K562 (cell line): ENCODE data around the gene TRAPPC4. TPM values are rescaled to one million over a fixed set of nuclear protein-coding genes. Genes with fewer than 3 reads are reported as not detected.

Experiments used
- ARNT ChIP-seq, 2 experiments: fragments of 450-650 bp; IDR thresholded peaks; 2 replicates each; pipeline ENCODE4 v1.6.1; 2016; ENCODE audit warnings: mild to moderate bottlenecking in 1 of 2
- CAMTA2 ChIP-seq: fragments of 250-450 bp; sonication (Bioruptor Pico); conservative IDR thresholded peaks from 2 replicates; pipeline ENCODE4 v1.5.1; 2022
- ESRRB ChIP-seq: fragments of 250-450 bp; sonication (Bioruptor Pico); IDR thresholded peaks from 2 replicates; pipeline ENCODE4 v1.5.0; 2020; ENCODE audit warnings: mild to moderate bottlenecking, moderate library complexity, borderline replicate concordance
- ETS2 ChIP-seq: IDR thresholded peaks from 2 replicates; pipeline ENCODE4 v1.6.1; 2016; ENCODE audit warnings: borderline replicate concordance, missing genetic modification characterization, mild to moderate bottlenecking, moderate library complexity, missing compliant biosample characterization; ENCODE audit not compliant: poor library complexity, severe bottlenecking
- GTF2E2 ChIP-seq: fragments of 200-800 bp; sonication (Bioruptor generic); IDR thresholded peaks from 2 replicates; pipeline ENCODE4 v1.6.1; 2016; ENCODE audit warnings: missing genetic modification characterization, missing compliant biosample characterization
- HLTF ChIP-seq: fragments of 450-650 bp; IDR thresholded peaks from 2 replicates; pipeline ENCODE4 v1.6.1; 2016
- MYNN ChIP-seq, 2 experiments: sonication (generic); formaldehyde crosslinking in 1 of 2; IDR thresholded peaks; 2 replicates each; pipeline versions ENCODE4 v1.5.0 to v1.6.1; 2016 to 2020; ENCODE audit warnings: antibody characterized with exemption in 1 of 2, missing genetic modification reagents in 1 of 2
- NBN ChIP-seq: fragments of 450-650 bp; IDR thresholded peaks from 2 replicates; pipeline ENCODE4 v1.6.1; 2016; ENCODE audit warnings: low read depth, mild to moderate bottlenecking
- NEUROD1 ChIP-seq: fragments of 150-350 bp; IDR thresholded peaks from 2 replicates; pipeline ENCODE4 v1.6.1; 2014; ENCODE audit warnings: borderline replicate concordance, low read length, low read depth; ENCODE audit not compliant: partially characterized antibody
- RNF2 ChIP-seq: sonication (generic); IDR thresholded peaks from 2 replicates; pipeline ENCODE4 v1.6.1; 2016
- SLC30A9 ChIP-seq: fragments of 250-450 bp; sonication (Bioruptor Pico); IDR thresholded peaks from 2 replicates; pipeline ENCODE4 v1.8.0; 2022; ENCODE audit warnings: mild to moderate bottlenecking, moderate library complexity
- SMAD2 ChIP-seq: fragments of 150-350 bp; IDR thresholded peaks from 2 replicates; pipeline ENCODE4 v1.6.1; 2014; ENCODE audit warnings: low read depth, mild to moderate bottlenecking, low read length
- SMARCA5 ChIP-seq: fragments of 450-650 bp; IDR thresholded peaks from 2 replicates; pipeline ENCODE4 v1.6.1; 2016
- SMARCB1 ChIP-seq: IDR thresholded peaks from 2 replicates; pipeline ENCODE4 v1.6.1; 2011; ENCODE audit warnings: improper control_type of control experiment, low read depth; ENCODE audit not compliant: insufficient read length
- TEAD4 ChIP-seq, 2 experiments: sonication (generic) in 1 of 2; formaldehyde crosslinking in 1 of 2; IDR thresholded peaks; 2 replicates each; pipeline versions ENCODE4 v1.6.1 to v1.8.0; 2012 to 2022; ENCODE audit warnings: borderline replicate concordance in 1 of 2, inconsistent platforms in 1 of 2, low read length in 1 of 2, mild to moderate bottlenecking in 1 of 2, missing genetic modification reagents in 1 of 2
- ZBTB34 ChIP-seq: fragments of 250-450 bp; sonication (Bioruptor Pico); IDR thresholded peaks from 2 replicates; pipeline ENCODE4 v1.8.0; 2021; ENCODE audit warnings: mild to moderate bottlenecking, moderate library complexity
- ZNF165 ChIP-seq: fragments of 250-450 bp; sonication (Bioruptor Pico); IDR thresholded peaks from 2 replicates; pipeline ENCODE4 v1.4.0; 2020; ENCODE audit warnings: borderline replicate concordance
- ZNF175 ChIP-seq: fragments of 200-800 bp; sonication (Bioruptor generic); IDR thresholded peaks from 2 replicates; pipeline ENCODE4 v1.6.1; 2016; ENCODE audit warnings: low read depth, mild to moderate bottlenecking, missing genetic modification characterization, missing compliant biosample characterization
- ZNF449 ChIP-seq: fragments of 250-450 bp; sonication (Bioruptor Pico); IDR thresholded peaks from 2 replicates; pipeline ENCODE4 v1.8.0; 2022; ENCODE audit warnings: moderate library complexity, mild to moderate bottlenecking, inconsistent platforms
- ZNF507 ChIP-seq: conservative IDR thresholded peaks from 2 replicates; pipeline ENCODE4 v1.6.1; 2017; ENCODE audit warnings: missing genetic modification characterization, missing compliant biosample characterization
- polyA plus RNA-seq, 8 experiments: library from polyadenylated mRNA; depleted of rRNA in 4 of 8; stranded (reverse) in 5 of 8; unstranded in 3 of 8; fragments of >200 nt; fragmentation: Nextera tagmentation in 2 of 8; fragmentation: Illumina TruSeq in 1 of 8; extraction: Ambion mirVana in 2 of 8; extraction: Trizol in 1 of 8; gene quantifications; 2 replicates each; pipeline versions ENCODE4 v1.2.1 to v1.2.3, GENCODE V29; 2011 to 2014; ENCODE audit warnings: inconsistent platforms in 1 of 8, missing spikeins in 1 of 8
- total RNA-seq, 7 experiments: library from RNA; depleted of rRNA in 6 of 7; stranded (reverse); fragments of >200 nt in 6 of 7; fragmentation: Illumina TruSeq in 2 of 7; extraction: Trizol in 2 of 7; gene quantifications; 2 replicates each; pipeline versions ENCODE4 v1.2.1 to v1.2.3, GENCODE V29; 2011 to 2021; ENCODE audit warnings: low replicate concordance in 1 of 7
- TF ChIP-seq, protein P1 (sequence below): fragments of 250-450 bp; sonication (Bioruptor Pico); IDR thresholded peaks from 2 replicates; pipeline ENCODE4 v1.4.0; 2020; ENCODE audit warnings: borderline replicate concordance
- TF ChIP-seq, protein P2 (sequence below): sonication (generic); formaldehyde crosslinking; IDR thresholded peaks from 2 replicates; pipeline ENCODE4 v1.8.0; 2022; ENCODE audit warnings: mild to moderate bottlenecking, low read depth, missing genetic modification reagents

Gene TRAPPC4
- total and polyA plus RNA-seq, 9 of the 15 experiments (the other 6 are each of a cell fraction or from before 2014, with no cell fraction given), result 121 to 524 (median 142) TPM

DNA sequence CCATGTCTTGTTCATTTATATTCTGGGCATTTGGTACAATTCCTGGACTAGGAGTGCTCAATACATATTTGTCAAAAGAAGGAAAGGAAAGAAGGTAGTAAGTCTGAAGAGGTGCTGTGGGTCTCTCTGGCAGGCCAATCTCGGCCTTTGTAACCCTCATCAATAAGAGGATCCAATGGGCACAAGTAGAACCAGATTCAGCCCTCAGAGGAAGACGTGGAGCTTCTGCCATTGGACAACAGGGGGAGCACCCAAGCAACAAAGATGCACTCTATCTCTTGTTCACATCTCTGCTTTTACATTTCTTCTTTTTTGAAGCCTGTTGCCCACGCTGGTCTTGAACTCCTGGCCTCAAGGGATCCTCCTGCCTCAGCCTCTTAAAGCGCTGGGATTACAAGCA, 46.8 kb downstream of the TRAPPC4 start (continued):
- TF ChIP-seq NEUROD1 (no peak), ARNT (IDR thresholded peaks at IDR 0.05) (no peak), RNF2 (no peak), TEAD4 (IDR thresholded peaks at IDR 0.05; ENCODE audit: low read length) (no peak), TEAD4 (CRISPR knock-in tag; IDR thresholded peaks at IDR 0.05; ENCODE audit: borderline replicate concordance) (no peak), ZBTB34 (CRISPR knock-in tag) (no peak), ETS2 (tag) (no peak), SLC30A9 (CRISPR knock-in tag) (no peak), ESRRB (CRISPR knock-in tag) (no peak), NBN (no peak), ZNF175 (CRISPR knock-in tag) (no peak), ZNF165 (CRISPR knock-in tag) (no peak), GTF2E2 (tag) (no peak), ZNF507 (tag) (no peak), HLTF (no peak), SMARCB1 (no peak), SMAD2 (no peak), CAMTA2 (no peak), MYNN (IDR thresholded peaks at IDR 0.05) (no peak), MYNN (CRISPR knock-in tag; IDR thresholded peaks at IDR 0.05) (no peak), ZNF449 (no peak), SMARCA5 (no peak)
- TF ChIP-seq, protein P1, sequence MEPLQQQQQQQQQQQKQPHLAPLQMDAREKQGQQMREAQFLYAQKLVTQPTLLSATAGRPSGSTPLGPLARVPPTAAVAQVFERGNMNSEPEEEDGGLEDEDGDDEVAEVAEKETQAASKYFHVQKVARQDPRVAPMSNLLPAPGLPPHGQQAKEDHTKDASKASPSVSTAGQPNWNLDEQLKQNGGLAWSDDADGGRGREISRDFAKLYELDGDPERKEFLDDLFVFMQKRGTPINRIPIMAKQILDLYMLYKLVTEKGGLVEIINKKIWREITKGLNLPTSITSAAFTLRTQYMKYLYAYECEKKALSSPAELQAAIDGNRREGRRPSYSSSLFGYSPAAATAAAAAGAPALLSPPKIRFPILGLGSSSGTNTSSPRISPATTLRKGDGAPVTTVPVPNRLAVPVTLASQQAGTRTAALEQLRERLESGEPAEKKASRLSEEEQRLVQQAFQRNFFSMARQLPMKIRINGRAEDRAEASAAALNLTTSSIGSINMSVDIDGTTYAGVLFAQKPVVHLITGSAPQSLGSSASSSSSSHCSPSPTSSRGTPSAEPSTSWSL, result no peak
- TF ChIP-seq, protein P2, sequence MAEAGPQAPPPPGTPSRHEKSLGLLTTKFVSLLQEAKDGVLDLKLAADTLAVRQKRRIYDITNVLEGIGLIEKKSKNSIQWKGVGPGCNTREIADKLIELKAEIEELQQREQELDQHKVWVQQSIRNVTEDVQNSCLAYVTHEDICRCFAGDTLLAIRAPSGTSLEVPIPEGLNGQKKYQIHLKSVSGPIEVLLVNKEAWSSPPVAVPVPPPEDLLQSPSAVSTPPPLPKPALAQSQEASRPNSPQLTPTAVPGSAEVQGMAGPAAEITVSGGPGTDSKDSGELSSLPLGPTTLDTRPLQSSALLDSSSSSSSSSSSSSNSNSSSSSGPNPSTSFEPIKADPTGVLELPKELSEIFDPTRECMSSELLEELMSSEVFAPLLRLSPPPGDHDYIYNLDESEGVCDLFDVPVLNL, result no peak
